AG09319 (cell line): ENCODE data around the gene DRC3.
"Not testable (repeated sequence)": the region's sequence is repeated elsewhere in the genome, so short reads cannot be mapped to it uniquely, and the experiment has no call there.

Experiments used
- DNase-seq: peaks from one replicate; pipeline ENCODE4 v3.0.0-alpha.2; 2010; ENCODE audit warnings: low read depth; ENCODE audit errors: extremely low read depth
- TF ChIP-seq, protein P1 (sequence below): IDR thresholded peaks from 2 replicates; pipeline ENCODE4 v1.5.1; 2011; ENCODE audit warnings: low read depth, mild to moderate bottlenecking, inconsistent platforms, low read length, moderate library complexity

DRC3 gene

GRCh38 chr17:17988427-17988945 lies 15.8 kb downstream of the DRC3 start:
- TF ChIP-seq, protein P1, sequence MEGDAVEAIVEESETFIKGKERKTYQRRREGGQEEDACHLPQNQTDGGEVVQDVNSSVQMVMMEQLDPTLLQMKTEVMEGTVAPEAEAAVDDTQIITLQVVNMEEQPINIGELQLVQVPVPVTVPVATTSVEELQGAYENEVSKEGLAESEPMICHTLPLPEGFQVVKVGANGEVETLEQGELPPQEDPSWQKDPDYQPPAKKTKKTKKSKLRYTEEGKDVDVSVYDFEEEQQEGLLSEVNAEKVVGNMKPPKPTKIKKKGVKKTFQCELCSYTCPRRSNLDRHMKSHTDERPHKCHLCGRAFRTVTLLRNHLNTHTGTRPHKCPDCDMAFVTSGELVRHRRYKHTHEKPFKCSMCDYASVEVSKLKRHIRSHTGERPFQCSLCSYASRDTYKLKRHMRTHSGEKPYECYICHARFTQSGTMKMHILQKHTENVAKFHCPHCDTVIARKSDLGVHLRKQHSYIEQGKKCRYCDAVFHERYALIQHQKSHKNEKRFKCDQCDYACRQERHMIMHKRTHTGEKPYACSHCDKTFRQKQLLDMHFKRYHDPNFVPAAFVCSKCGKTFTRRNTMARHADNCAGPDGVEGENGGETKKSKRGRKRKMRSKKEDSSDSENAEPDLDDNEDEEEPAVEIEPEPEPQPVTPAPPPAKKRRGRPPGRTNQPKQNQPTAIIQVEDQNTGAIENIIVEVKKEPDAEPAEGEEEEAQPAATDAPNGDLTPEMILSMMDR, result no peak
- DNase-seq, result no peak

GRCh38 chr17:17989081-17989480 lies 16.4 kb downstream of the DRC3 start:
- TF ChIP-seq, protein P1, result no peak
- no peak for DNase-seq

DNA sequence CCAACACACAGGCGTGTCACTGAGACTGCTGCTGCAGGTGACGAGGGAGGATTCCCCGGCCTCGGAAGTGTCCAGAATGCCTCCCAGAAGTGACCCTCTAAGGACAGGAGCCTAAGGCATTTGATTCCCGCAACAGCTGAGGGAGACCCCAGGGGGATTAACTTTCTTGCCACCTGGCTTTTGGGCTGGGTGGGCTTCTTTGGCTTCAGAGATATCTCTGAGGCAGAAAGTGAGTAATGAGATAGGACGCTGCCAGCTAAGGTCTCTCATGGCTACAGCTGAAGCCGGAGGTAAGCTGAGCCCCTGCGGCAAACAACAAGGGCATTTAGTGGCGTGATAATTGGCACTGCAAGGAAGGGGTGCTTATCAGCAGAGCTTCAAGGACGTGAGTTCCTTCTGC lies 17.0 kb downstream of the DRC3 start:
- TF ChIP-seq, protein P1, result no peak

GRCh38 chr17:17990282-17990681 lies 17.6 kb downstream of the DRC3 start:
- TF ChIP-seq, protein P1, result no peak
- no peak for DNase-seq

More for the DNA sequence above, 17.0 kb downstream of the DRC3 start:
- DNase-seq, result no peak

GRCh38 chr17:17993366-17993765 lies 20.7 kb downstream of the DRC3 start:
- no peak for DNase-seq
- TF ChIP-seq, protein P1, result no peak

DNA sequence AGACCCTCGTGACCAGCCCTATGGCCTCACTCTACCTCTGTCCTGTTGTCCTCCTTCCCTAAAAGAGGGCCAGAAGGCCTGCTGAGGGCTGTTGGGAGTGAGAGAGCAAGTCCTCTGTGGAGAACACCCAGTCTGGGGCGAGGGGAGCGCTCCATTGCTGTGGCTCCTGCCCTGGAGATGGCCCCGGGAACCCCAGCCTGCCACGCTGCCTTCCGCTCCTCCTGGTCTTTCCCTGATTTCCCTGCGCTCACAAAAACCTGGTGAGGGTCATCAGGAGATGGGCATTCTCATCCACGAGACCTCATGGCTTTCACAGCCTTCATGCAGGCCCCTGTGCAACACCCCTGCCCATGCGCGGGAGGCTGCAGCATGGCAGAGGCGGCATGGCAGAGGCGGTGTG lies 21.2 kb downstream of the DRC3 start:
- TF ChIP-seq, protein P1, result no peak
- DNase-seq, result no peak

GRCh38 chr17:17994271-17995069 lies 21.8 kb downstream of the DRC3 start:
- TF ChIP-seq, protein P1, result peak; percentile 31
- DNase-seq, result no peak

DNA sequence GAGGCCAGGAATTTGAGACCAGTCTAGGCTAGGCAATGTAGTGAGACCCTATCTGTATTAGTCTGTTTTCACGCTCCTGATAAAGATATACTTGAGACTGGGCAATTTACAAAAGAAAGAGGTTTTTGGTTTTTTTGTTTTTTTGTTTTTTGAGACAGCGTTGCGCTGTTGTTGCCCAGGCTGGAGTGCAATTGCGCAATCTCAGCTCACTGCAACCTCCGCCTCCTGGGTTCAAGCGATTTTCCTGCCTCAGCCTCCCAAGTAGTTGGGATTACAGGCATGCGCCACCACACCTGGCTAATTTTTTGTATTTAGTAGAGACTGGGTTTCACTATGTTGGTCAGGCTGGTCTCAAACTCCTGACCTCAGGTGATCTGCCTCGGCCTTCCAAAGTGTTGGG lies 23.2 kb downstream of the DRC3 start:
- DNase-seq, result not testable (repeated sequence)
